Fibroblast of lung (primary cell): Measurements from ENCODE around the gene SH2D4B.

Experiments
- CTCF ChIP-seq, 2 donors: IDR thresholded peaks in 1 of 2; conservative IDR thresholded peaks in 1 of 2; 1 replicate in 1 of 2; 2 replicates in 1 of 2; pipeline ENCODE4 v1.5.1; 2011 to 2012; ENCODE audit warnings: low read length in 2 of 2, control low read depth in 1 of 2, inconsistent platforms in 1 of 2, low read depth in 1 of 2, mild to moderate bottlenecking in 1 of 2
- EZH2 ChIP-seq: IDR thresholded peaks from 2 replicates; pipeline ENCODE4 v1.5.1; 2012; ENCODE audit warnings: low read length, control low read depth, mild to moderate bottlenecking; ENCODE audit errors: missing control alignments

- TF ChIP-seq CTCF (conservative IDR thresholded peaks at IDR 0.05 in 1 of 2, IDR thresholded peaks at IDR 0.05 in 1 of 2; ENCODE audit: low read depth in 1 of 2, low read length in 2 of 2) (no peak), EZH2 (no peak)
Observed at GRCh38 chr10:80580638-80581468, 43.2 kb downstream of the SH2D4B start.
